Suprapubic skin (tissue), 4 donors: ENCODE measurements around the gene NPHP4.

Experiments used
- CTCF ChIP-seq, 2 donors: fragments of 200-600 bp in 1 of 2; fragments of 450-650 bp in 1 of 2; sonication (generic) in 1 of 2; IDR thresholded peaks; one replicate each; pipeline ENCODE4 v1.5.1; 2016 to 2019; ENCODE audit warnings: antibody characterized with exemption in 2 of 2, mild to moderate bottlenecking in 1 of 2, moderate library complexity in 1 of 2
- POLR2A ChIP-seq, 2 donors: fragments of 450-650 bp; IDR thresholded peaks; one replicate each; pipeline ENCODE4 v1.6.1; 2017; ENCODE audit warnings: antibody characterized with exemption in 2 of 2, mild to moderate bottlenecking in 2 of 2, moderate library complexity in 2 of 2
- POLR2AphosphoS5 ChIP-seq, 3 donors: sonication (generic); formaldehyde crosslinking; IDR thresholded peaks; one replicate each; pipeline ENCODE4 v1.6.1; 2017; ENCODE audit warnings: antibody characterized with exemption in 3 of 3

GRCh38 chr1:5976231-5976630 lies 16.0 kb downstream of the NPHP4 start:
- TF ChIP-seq CTCF (IDR thresholded peaks at IDR 0.05) (no peak), POLR2AphosphoS5 (IDR thresholded peaks at IDR 0.05) (no peak), POLR2A (IDR thresholded peaks at IDR 0.05) (no peak)
